Kidney (tissue), 14 donors: Measurements from ENCODE around the gene NSUN4. TPM values are rescaled to one million over a fixed set of nuclear protein-coding genes. Genes with fewer than 3 reads are reported as not detected.

ENCODE experiments used
- DNase-seq, 5 donors: peaks; one replicate each; pipeline ENCODE4 v3.0.0-alpha.2; 2013 to 2020
- FAIRE-seq: peaks from 2 replicates; lab custom pipeline; 2012; peaks lifted over from hg19 to GRCh38; lab: Jason Lieb, UNC
- H3K27ac ChIP-seq, 2 donors: one replicate each; pipeline ENCODE4 v1.7.0; 2013; ENCODE audit warnings: low read depth in 2 of 2, low read length in 2 of 2, inconsistent platforms in 1 of 2
- H3K27me3 ChIP-seq: one replicate; pipeline ENCODE4 v1.7.1; 2013; ENCODE audit warnings: low read length, inconsistent platforms; ENCODE audit not compliant: control insufficient read depth, insufficient read depth
- H3K36me3 ChIP-seq, 3 donors: one replicate each; pipeline versions ENCODE4 v1.7.0 to v1.7.1; 2013; ENCODE audit warnings: low read length in 3 of 3, control low read depth in 1 of 3, inconsistent platforms in 1 of 3; ENCODE audit not compliant: insufficient read depth in 3 of 3, control insufficient read depth in 2 of 3
- H3K4me1 ChIP-seq, 3 donors: one replicate each; pipeline versions ENCODE4 v1.7.0 to v1.7.1; 2013; ENCODE audit warnings: low read length in 3 of 3, inconsistent platforms in 1 of 3, low read depth in 1 of 3; ENCODE audit not compliant: control insufficient read depth in 2 of 3, insufficient read depth in 2 of 3
- H3K4me3 ChIP-seq, 3 donors: one replicate each; pipeline versions ENCODE4 v1.7.0 to v1.8.1; 2013; ENCODE audit warnings: low read length in 3 of 3, control low read depth in 1 of 3, inconsistent platforms in 1 of 3
- H3K9ac ChIP-seq, 3 donors: one replicate each; pipeline versions ENCODE4 v1.7.0 to v1.7.1; 2013; ENCODE audit warnings: low read length in 3 of 3, control low read depth in 1 of 3, inconsistent platforms in 1 of 3
- H3K9me3 ChIP-seq, 3 donors: one replicate each; pipeline versions ENCODE4 v1.7.0 to v1.7.1; 2013; ENCODE audit warnings: low read length in 3 of 3, control low read depth in 1 of 3, inconsistent platforms in 1 of 3; ENCODE audit not compliant: control insufficient read depth in 2 of 3, insufficient read depth in 1 of 3
- intact Hi-C: fragments of 100-400 bp; cut with DNase I; formaldehyde crosslinking; loops from one replicate; pipeline ENCODE4 v1.11.1; 2022
- polyA plus RNA-seq: library from polyadenylated mRNA; stranded (reverse); fragments of 350-450 nt; fragmentation: Illumina TruSeq; extraction: RNeasy Lipid Tissue Mini Kit (QIAGEN cat#74804); gene quantifications from one replicate; pipeline ENCODE4 v1.2.3, GENCODE V29; 2014; ENCODE audit warnings: low read depth, low replicate concordance; ENCODE audit not compliant: insufficient read depth
- total RNA-seq: library from RNA; stranded (reverse); fragmentation: NEBNext Ultra II Directional; extraction: Animal tissue kit (Norgen Biotek cat#: 25700); gene quantifications from one replicate; pipeline ENCODE4 v1.2.1, GENCODE V29; 2021
- TF ChIP-seq, protein P1 (sequence below): IDR thresholded peaks from 3 replicates; pipeline ENCODE4 v1.5.1; 2012; ENCODE audit warnings: mild to moderate bottlenecking, moderate library complexity, borderline replicate concordance; ENCODE audit not compliant: insufficient read depth; ENCODE audit errors: extremely low read depth
- donor health status: control.
- donor health status: control.
- donor health status: control.
- donor health status: control.
- donor health status: control.
- donor health status: DM: yes; HTN: yes; CAD: no.
- donor health status: Normal renal cell carcinoma (clear cell type).

Gene NSUN4
- total and polyA plus RNA-seq, 2 donors from 2014 or later: 12.4 to 32.2 TPM

DNA sequence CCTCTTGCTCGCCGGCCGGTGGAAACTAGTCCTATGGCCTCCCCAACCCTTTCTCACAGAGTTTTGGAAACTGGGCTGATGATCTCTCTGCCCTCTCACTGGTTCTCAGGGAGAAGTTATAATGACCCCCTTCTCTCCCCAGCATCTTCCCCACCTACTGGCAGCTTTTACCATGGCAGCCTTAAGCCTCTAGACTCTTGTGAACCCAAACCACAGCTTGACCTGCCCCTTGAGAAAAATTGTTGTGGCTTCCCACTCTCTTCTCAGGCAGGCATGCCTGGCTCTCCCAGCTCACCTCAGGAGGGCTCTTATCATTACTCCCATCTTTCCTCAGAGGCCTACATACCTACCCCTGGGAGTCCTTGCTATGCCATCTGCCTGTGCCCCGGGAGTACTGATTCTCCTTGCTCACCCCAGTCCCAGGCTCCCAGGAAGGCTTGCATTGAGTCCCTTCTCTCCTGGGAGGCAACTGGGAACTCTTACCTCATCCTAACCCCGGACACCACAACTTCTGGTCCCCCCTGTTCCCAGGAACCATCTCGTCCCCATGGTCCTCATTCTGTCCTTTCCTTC, 1.6 kb downstream of the NSUN4 start:
- H3K27ac ChIP-seq: no peak overlapping the region
- H3K4me3 ChIP-seq: no peak overlapping the region
- H3K4me1 ChIP-seq: peaks cover 0 to 9% (median 7%) of the 10 kb centered on the region in 3 donors
- H3K9me3 ChIP-seq: no peaks in the 10 kb centered on the region
- TF ChIP-seq, protein P1, sequence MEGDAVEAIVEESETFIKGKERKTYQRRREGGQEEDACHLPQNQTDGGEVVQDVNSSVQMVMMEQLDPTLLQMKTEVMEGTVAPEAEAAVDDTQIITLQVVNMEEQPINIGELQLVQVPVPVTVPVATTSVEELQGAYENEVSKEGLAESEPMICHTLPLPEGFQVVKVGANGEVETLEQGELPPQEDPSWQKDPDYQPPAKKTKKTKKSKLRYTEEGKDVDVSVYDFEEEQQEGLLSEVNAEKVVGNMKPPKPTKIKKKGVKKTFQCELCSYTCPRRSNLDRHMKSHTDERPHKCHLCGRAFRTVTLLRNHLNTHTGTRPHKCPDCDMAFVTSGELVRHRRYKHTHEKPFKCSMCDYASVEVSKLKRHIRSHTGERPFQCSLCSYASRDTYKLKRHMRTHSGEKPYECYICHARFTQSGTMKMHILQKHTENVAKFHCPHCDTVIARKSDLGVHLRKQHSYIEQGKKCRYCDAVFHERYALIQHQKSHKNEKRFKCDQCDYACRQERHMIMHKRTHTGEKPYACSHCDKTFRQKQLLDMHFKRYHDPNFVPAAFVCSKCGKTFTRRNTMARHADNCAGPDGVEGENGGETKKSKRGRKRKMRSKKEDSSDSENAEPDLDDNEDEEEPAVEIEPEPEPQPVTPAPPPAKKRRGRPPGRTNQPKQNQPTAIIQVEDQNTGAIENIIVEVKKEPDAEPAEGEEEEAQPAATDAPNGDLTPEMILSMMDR: no peak
- FAIRE-seq (no peak), DNase-seq (peak in 1 of 5 donors; percentile 26)
- H3K27me3 ChIP-seq: no peaks in the 10 kb centered on the region
- no peak overlapping the region for H3K9ac ChIP-seq
- H3K36me3 ChIP-seq: peaks cover 2 to 16% (median 12%) of the 10 kb centered on the region in 3 donors
- intact Hi-C loops: no loop called here

DNA sequence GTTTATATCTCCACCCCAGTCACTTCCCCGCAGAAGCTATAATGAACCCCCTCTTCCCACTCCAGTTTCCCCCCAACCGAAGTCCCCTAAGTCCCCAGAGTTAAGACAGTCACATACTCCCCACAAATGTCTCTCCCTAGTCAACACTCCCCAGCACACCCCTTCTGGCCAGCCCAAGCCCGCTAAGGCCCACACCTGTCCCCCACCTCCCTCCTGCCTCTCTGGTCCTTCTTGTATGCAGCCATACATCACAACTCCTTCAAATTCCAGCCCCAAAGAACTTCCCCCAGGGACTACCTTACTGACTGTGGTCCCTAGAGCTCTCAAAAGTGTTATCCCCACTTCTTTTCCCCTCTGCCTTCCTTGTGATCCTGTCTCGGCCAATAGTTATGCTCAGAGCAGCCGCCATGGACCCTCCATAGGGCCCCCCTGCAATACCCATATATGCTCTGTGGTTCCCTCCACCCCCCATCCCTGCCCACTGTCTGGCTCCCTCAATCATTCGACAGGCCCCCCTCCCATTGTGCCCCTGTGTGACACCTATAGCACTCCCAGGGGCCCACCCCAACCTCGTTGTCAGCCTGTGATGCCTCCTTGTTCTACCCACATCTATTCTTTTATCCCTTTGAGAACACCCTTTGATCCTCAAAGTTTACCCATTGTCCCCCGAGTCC, 2.2 kb downstream of the NSUN4 start:
- intact Hi-C loops: no loop called here
- no peak for FAIRE-seq
- Histone ChIP-seq H3K27ac (no peak overlapping the region), H3K4me3 (no peak overlapping the region), H3K36me3 (peaks cover 2 to 16% (median 16%) of the 10 kb centered on the region in 3 donors), H3K27me3 (no peaks in the 10 kb centered on the region), H3K4me1 (peaks cover 0 to 9% (median 7%) of the 10 kb centered on the region in 3 donors), H3K9ac (no peak overlapping the region), H3K9me3 (no peaks in the 10 kb centered on the region)
- DNase-seq: no peak
- TF ChIP-seq, protein P1: no peak

DNA sequence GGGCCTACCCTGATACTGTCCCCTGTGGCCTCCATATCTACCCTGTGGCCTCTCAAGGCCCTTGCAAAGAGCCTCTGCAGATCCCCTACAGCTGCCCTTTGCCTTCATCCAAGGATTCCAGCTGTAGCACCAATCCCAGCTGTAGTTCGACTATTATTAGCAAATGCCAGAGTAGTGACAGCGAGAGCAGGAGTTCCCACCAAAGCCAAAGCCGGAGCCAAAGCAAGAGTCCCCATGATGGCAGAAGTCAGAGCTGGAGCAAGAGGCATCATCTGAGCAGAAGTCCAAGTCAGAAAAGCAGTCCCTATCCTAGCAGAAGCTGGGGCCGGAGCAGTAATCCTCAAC, 2.7 kb downstream of the NSUN4 start:
- H3K27me3 ChIP-seq: no peaks in the 10 kb centered on the region
- H3K27ac ChIP-seq: no peak overlapping the region
- TF ChIP-seq, protein P1: no peak
- no peak overlapping the region for H3K4me3 ChIP-seq
- H3K4me1 ChIP-seq: peaks cover 0 to 9% (median 7%) of the 10 kb centered on the region in 3 donors
- intact Hi-C loops: no loop called here
- no peak for FAIRE-seq
- H3K9me3 ChIP-seq: no peaks in the 10 kb centered on the region
- DNase-seq: no peak
- no peak overlapping the region for H3K9ac ChIP-seq
- H3K36me3 ChIP-seq: peaks cover 2 to 16% (median 16%) of the 10 kb centered on the region in 3 donors
